Uterus (tissue), 4 donors: ENCODE data around the gene SLFN14. TPM values are rescaled to one million over a fixed set of nuclear protein-coding genes. Genes with fewer than 3 reads are reported as not detected.

ENCODE experiments used
- DNase-seq, 2 donors: peaks; one replicate each; pipeline ENCODE4 v3.0.0-alpha.2; 2019 to 2020
- H3K27ac ChIP-seq, 2 donors: fragments of 200-600 bp; sonication (generic); 1 replicate in 1 of 2; 2 replicates in 1 of 2; pipeline ENCODE4 v1.5.1; 2016 to 2018
- H3K27me3 ChIP-seq, 2 donors: fragments of 200-600 bp; sonication (generic); one replicate each; pipeline ENCODE4 v1.5.1; 2018 to 2019; ENCODE audit warnings: control low read depth in 1 of 2
- H3K36me3 ChIP-seq, 2 donors: fragments of 200-600 bp; sonication (generic); one replicate each; pipeline ENCODE4 v1.5.1; 2019; ENCODE audit warnings: control low read depth in 1 of 2
- H3K4me1 ChIP-seq, 2 donors: fragments of 200-600 bp; sonication (generic); one replicate each; pipeline ENCODE4 v1.5.1; 2018 to 2019; ENCODE audit warnings: control low read depth in 1 of 2
- H3K4me3 ChIP-seq, 2 donors: fragments of 200-600 bp; sonication (generic); 1 replicate in 1 of 2; 2 replicates in 1 of 2; pipeline ENCODE4 v1.5.1; 2018 to 2019; ENCODE audit warnings: mild to moderate bottlenecking in 1 of 2
- H3K9me3 ChIP-seq, 2 donors: fragments of 200-600 bp; sonication (generic); one replicate each; pipeline ENCODE4 v1.5.1; 2019; ENCODE audit warnings: control low read depth in 1 of 2
- POLR2A ChIP-seq, 2 donors: fragments of 450-650 bp; IDR thresholded peaks; one replicate each; pipeline ENCODE4 v1.6.1; 2016; ENCODE audit warnings: antibody characterized with exemption in 2 of 2, mild to moderate bottlenecking in 1 of 2, moderate library complexity in 1 of 2
- intact Hi-C: fragments of 100-400 bp; cut with DNase I; formaldehyde crosslinking; loops from one replicate; pipeline ENCODE4 v1.15.1; 2023; ENCODE audit warnings: low total_unique reads
- total RNA-seq, 4 donors: library from RNA; depleted of rRNA in 3 of 4; stranded (reverse); fragments of >200 nt in 3 of 4; gene quantifications; one replicate each; pipeline versions ENCODE4 v1.1.0 to v1.2.4, GENCODE V29; 2014 to 2023
- TF ChIP-seq, protein P1 (sequence below), 4 experiments: fragments of 200-600 bp in 2 of 4; fragments of 450-650 bp in 2 of 4; sonication (generic) in 2 of 4; IDR thresholded peaks; one replicate each; pipeline ENCODE4 v1.5.1; 2016 to 2019; ENCODE audit warnings: antibody characterized with exemption in 4 of 4, mild to moderate bottlenecking in 2 of 4, moderate library complexity in 1 of 4
- donor health status: DM: yes; HTN: yes; CAD: no.

SLFN14 gene
- total RNA-seq: under 1 TPM in 1 of 4 donors, not detected in 3; 0.76 TPM

DNA sequence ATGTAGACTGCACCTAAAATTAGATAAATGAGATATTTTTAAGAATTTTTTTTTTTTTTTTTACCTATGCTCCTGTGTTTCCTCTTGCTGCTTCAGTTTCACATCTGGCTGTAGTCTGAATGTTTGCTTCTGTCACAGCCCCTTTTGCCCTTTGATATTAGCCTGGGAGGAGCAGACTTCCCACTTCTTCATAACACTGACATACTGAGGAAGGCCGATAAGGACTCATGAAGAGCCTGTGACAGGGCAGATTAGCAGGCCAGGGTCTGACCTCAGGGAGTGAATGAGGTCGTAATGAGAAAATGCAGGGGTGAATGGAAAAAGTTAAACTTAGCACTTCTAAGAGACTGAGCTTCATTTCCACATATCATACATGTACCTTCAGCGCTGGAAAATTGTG, at the start of gene SLFN14:
Gene SLFN14 (minus strand): TSS at position 117 of the 400 bp plus-strand sequence. CDS start 2,757 bp downstream, outside the sequence.
- no peaks in the 10 kb centered on the region for H3K4me1 ChIP-seq

DNA sequence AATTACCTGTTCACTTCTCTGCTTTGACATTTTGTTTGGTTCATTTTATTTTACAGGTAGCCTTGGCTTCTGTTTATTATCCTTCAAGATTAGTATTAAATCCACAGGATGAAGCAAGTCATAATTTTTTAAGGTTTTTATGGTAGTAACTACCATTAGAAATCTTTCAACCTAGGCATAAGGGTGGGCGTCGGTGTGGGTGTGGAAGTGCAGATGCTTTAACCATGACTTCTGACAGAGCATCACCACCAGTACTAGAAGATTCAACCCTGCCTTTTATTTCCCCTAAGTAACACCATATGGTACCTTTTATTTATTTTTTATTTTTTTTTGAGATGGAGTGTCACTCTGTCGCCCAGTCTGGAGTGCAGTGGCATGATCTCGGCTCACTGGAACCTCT, 49.2 kb upstream of the SLFN14 start:
- no peaks in the 10 kb centered on the region for H3K27me3 ChIP-seq
- no peaks in the 10 kb centered on the region for H3K4me1 ChIP-seq
- TF ChIP-seq, protein P1, sequence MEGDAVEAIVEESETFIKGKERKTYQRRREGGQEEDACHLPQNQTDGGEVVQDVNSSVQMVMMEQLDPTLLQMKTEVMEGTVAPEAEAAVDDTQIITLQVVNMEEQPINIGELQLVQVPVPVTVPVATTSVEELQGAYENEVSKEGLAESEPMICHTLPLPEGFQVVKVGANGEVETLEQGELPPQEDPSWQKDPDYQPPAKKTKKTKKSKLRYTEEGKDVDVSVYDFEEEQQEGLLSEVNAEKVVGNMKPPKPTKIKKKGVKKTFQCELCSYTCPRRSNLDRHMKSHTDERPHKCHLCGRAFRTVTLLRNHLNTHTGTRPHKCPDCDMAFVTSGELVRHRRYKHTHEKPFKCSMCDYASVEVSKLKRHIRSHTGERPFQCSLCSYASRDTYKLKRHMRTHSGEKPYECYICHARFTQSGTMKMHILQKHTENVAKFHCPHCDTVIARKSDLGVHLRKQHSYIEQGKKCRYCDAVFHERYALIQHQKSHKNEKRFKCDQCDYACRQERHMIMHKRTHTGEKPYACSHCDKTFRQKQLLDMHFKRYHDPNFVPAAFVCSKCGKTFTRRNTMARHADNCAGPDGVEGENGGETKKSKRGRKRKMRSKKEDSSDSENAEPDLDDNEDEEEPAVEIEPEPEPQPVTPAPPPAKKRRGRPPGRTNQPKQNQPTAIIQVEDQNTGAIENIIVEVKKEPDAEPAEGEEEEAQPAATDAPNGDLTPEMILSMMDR (IDR thresholded peaks at IDR 0.05): no peak
- TF ChIP-seq POLR2A (IDR thresholded peaks at IDR 0.05): no peak
- H3K27ac ChIP-seq: no peak overlapping the region
- H3K9me3 ChIP-seq: no peaks in the 10 kb centered on the region
- H3K36me3 ChIP-seq: no peaks in the 10 kb centered on the region
- H3K4me3 ChIP-seq: no peak overlapping the region
- intact Hi-C loops: loop anchor here (5.0 kb wide), 1 partner anchor 137 kb away; no protein-coding TSS in a partner anchor
- no peak for DNase-seq

More for the DNA sequence above, at the start of gene SLFN14:
- DNase-seq: no peak
- H3K27ac ChIP-seq: no peak within 1 kb of the TSS
- H3K36me3 ChIP-seq: no peaks in the 10 kb centered on the region
- H3K27me3 ChIP-seq: no peaks in the 10 kb centered on the region
- TF ChIP-seq, protein P1 (IDR thresholded peaks at IDR 0.05): no peak
- no peak for TF ChIP-seq POLR2A (IDR thresholded peaks at IDR 0.05)
- no peaks in the 10 kb centered on the region for H3K9me3 ChIP-seq
- no peak within 1 kb of the TSS for H3K4me3 ChIP-seq
- intact Hi-C loops: no loop called here

DNA sequence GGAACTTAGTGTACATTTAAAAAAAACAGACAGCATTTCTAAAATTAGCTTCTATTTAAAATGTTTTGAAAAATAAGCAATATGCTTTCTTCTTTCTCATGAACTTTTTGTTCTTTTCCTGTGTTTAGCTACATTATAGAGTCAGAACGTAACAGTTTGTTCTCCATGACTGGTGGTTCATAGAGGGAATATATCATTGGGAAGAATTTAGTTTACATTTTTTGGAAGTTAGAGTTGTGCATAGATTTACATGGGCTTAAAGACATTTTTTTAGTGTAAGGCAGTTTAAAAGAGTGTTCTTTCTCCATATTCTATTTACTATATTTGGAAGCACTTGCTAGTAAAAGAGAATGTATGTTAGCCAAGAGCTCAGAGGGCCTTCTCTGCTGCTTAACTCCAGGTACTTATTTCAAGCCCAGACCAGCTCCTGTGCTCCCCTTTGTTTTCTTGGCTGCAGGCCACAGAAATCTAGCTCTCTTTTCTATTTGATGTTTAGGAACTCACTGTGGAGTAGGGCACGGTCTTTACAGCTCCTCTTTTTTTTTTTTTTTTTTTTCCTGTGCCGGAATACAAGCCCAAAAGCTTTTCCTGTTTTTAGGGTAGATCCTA, 46.7 kb upstream of the SLFN14 start:
- intact Hi-C loops: no loop called here
- no peaks in the 10 kb centered on the region for H3K27me3 ChIP-seq
- H3K4me3 ChIP-seq: no peak overlapping the region
- DNase-seq: no peak
- no peaks in the 10 kb centered on the region for H3K9me3 ChIP-seq
- no peak overlapping the region for H3K27ac ChIP-seq
- H3K36me3 ChIP-seq: no peaks in the 10 kb centered on the region
- no peaks in the 10 kb centered on the region for H3K4me1 ChIP-seq
- no peak for TF ChIP-seq POLR2A (IDR thresholded peaks at IDR 0.05)
- TF ChIP-seq, protein P1 (IDR thresholded peaks at IDR 0.05): no peak

DNA sequence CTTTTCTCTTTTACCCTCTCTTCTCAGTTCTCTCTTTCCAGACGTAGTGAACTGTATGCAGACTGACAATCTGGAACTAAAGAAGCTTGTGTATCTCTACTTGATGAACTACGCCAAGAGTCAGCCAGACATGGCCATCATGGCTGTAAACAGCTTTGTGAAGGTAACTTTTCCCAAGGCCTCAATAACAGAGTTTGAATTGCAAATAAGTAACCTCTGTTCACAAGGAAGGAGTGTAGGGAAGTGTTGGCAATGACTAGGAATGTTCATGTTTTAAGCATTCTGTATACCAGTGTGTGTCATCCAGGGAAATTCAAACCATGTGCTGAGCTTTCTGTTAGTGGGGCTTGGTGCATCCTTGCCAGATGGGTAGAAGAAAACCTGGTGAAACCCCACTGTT, 45.1 kb upstream of the SLFN14 start:
- no peaks in the 10 kb centered on the region for H3K4me1 ChIP-seq

DNA sequence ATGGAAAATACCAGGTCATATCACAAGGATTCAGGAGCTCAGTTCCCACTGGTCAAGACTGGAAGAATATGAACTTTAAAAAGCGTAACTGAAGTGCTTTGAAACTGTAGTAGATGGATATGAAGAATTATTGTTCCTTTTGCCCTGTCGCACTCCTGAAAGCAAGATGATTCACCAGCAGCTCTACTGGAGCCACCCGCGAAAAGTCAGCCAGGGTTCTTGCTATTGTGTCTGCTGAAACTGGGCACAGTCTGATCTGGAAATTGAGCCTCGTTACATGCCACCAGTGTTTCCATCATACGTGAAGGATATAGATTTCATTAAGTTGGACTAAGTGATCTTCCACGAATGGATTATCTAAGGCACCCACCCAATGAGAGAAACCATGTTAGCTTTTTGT, 43.1 kb upstream of the SLFN14 start:
- H3K4me1 ChIP-seq: no peaks in the 10 kb centered on the region
- no peaks in the 10 kb centered on the region for H3K36me3 ChIP-seq
- DNase-seq: no peak
- intact Hi-C loops: no loop called here
- TF ChIP-seq, protein P1 (IDR thresholded peaks at IDR 0.05): no peak
- no peak for TF ChIP-seq POLR2A (IDR thresholded peaks at IDR 0.05)
- no peak overlapping the region for H3K4me3 ChIP-seq
- H3K27ac ChIP-seq: no peak overlapping the region
- no peaks in the 10 kb centered on the region for H3K9me3 ChIP-seq
- no peaks in the 10 kb centered on the region for H3K27me3 ChIP-seq

More for the DNA sequence above, 45.1 kb upstream of the SLFN14 start:
- no peak overlapping the region for H3K4me3 ChIP-seq
- no peak for TF ChIP-seq POLR2A (IDR thresholded peaks at IDR 0.05)
- TF ChIP-seq, protein P1 (IDR thresholded peaks at IDR 0.05): no peak
- H3K36me3 ChIP-seq: no peaks in the 10 kb centered on the region
- H3K27me3 ChIP-seq: no peaks in the 10 kb centered on the region
- intact Hi-C loops: no loop called here
- DNase-seq: no peak
- H3K9me3 ChIP-seq: no peaks in the 10 kb centered on the region
- H3K27ac ChIP-seq: no peak overlapping the region
